ENCODE measurements around the gene LRRC23. TPM values are rescaled to one million over a fixed set of nuclear protein-coding genes. Genes with fewer than 3 reads are reported as not detected.

The LRRC23 gene
- total and polyA plus RNA-seq, 9 of the 15 experiments (the other 6 are each of a cell fraction or from before 2014, with no cell fraction given), result 2.2 to 7.0 (median 3.0) TPM

DNA sequence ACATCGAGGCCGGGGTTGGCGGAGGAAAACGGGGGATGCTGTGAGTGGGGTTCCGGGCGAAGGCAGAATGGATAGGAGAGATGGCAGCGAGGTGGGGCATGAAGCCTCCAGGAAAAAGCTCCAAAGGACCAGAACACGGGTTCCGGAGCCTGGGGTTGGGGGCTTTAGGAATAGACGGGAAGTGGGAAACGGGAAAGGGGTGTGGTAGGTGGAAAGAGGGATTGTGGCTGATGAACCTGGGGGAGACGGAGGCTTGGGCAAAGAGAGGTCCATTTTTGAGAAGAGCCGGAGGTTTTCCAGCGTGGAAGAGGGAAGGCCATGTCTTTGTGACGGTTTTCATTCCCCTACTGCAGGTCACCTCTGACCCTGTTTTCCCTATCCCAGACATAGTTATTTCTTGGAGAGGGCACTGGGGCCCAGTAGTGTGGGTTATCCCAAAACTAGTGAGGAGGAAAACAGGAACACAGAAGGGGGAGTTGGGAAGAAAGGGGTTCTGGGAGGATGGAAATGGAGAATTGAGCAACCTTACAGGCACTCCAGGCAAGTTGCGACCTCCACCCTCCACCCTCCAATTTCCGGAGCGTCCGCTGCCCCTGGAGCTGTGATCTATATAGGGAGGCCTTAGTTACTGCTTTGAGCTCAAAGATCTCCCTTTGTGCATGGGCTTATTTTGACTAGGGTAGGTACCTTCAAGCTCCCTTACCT is 24.2 kb downstream of the LRRC23 start (continued):
- no peak for TF ChIP-seq IRF1 (CRISPR knock-in tag; IDR thresholded peaks at IDR 0.05; ENCODE audit: borderline replicate concordance)
- 0 out of 4 replicates have a peak, but pooled peaks of 1 of the 2 experiments have one; percentile 26 for TF ChIP-seq TBL1XR1 (IDR thresholded peaks at IDR 0.05; ENCODE audit: low read length in 2 of 2)
- no peak for TF ChIP-seq SRSF9 (IDR thresholded peaks at IDR 0.05; ENCODE audit: borderline replicate concordance, low read depth, low read length)
- TF ChIP-seq, protein P1, sequence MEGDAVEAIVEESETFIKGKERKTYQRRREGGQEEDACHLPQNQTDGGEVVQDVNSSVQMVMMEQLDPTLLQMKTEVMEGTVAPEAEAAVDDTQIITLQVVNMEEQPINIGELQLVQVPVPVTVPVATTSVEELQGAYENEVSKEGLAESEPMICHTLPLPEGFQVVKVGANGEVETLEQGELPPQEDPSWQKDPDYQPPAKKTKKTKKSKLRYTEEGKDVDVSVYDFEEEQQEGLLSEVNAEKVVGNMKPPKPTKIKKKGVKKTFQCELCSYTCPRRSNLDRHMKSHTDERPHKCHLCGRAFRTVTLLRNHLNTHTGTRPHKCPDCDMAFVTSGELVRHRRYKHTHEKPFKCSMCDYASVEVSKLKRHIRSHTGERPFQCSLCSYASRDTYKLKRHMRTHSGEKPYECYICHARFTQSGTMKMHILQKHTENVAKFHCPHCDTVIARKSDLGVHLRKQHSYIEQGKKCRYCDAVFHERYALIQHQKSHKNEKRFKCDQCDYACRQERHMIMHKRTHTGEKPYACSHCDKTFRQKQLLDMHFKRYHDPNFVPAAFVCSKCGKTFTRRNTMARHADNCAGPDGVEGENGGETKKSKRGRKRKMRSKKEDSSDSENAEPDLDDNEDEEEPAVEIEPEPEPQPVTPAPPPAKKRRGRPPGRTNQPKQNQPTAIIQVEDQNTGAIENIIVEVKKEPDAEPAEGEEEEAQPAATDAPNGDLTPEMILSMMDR (IDR thresholded peaks at IDR 0.05 in 2 of 3, conservative IDR thresholded peaks at IDR 0.05 in 1 of 3; ENCODE audit: insufficient read depth in 2 of 3, low read depth in 1 of 3, low read length in 3 of 3), result no peak
